Progenitor cell of endocrine pancreas (in vitro differentiated cells): ENCODE measurements around the gene TNKS1BP1. TPM values are rescaled to one million over a fixed set of nuclear protein-coding genes. Genes with fewer than 3 reads are reported as not detected.

Source experiments
- DNase-seq: peaks from one replicate; pipeline ENCODE4 v3.0.0; 2021; ENCODE audit warnings: low spot score; ENCODE audit not compliant: unreplicated experiment
- H3K27ac Mint-ChIP-seq: 2 replicates; pipeline ENCODE4 v1.8.0; 2021; ENCODE audit warnings: mild to moderate bottlenecking, moderate library complexity, mixed read lengths
- H3K27me3 Mint-ChIP-seq: 2 replicates; pipeline ENCODE4 v1.8.0; 2021; ENCODE audit warnings: mixed read lengths
- H3K36me3 Mint-ChIP-seq: 2 replicates; pipeline ENCODE4 v1.8.0; 2022; ENCODE audit warnings: mixed read lengths; ENCODE audit not compliant: insufficient read depth
- H3K4me1 Mint-ChIP-seq: 2 replicates; pipeline ENCODE4 v1.8.0; 2021; ENCODE audit warnings: low read depth, mixed read lengths
- H3K4me3 Mint-ChIP-seq: 2 replicates; pipeline ENCODE4 v1.8.0; 2021; ENCODE audit warnings: low read depth, mild to moderate bottlenecking, moderate library complexity, mixed read lengths
- H3K9me3 Mint-ChIP-seq: 2 replicates; pipeline ENCODE4 v1.8.0; 2021; ENCODE audit warnings: low read depth, mixed read lengths
- CTCF ChIP-seq: fragments of 200-600 bp; sonication (generic); IDR thresholded peaks from one replicate; pipeline ENCODE4 v1.5.0; 2021; ENCODE audit warnings: antibody characterized with exemption, mild to moderate bottlenecking; ENCODE audit not compliant: unreplicated experiment
- total RNA-seq: library from RNA; stranded (reverse); gene quantifications from 2 replicates; pipeline ENCODE4 v1.2.1, GENCODE V29; 2021

TNKS1BP1 gene
- total RNA-seq, 1 donor from 2014 or later, result 108 TPM

DNA sequence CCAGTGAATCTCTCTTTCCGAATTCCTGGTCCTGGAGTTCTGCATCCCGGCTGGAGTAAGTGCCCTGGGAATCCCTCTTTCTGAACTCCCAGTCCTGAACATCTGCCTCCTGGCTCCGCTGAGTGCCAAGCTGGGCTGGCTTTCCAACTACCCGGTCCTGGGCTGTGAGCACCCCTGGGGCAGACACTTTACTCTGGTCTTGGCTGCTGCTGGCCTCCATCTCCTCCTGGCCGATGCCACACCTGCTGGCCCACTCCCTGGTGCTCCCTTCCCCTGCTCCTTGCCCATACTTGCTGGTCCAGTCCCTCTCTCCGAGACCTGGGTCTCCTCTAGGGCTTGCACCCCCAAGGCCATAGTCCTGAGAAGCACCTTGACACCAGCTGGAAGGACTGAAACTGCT is 14.7 kb downstream of the TNKS1BP1 start:
- Mint-ChIP-seq H3K4me1 (peaks cover 20% of the 10 kb centered on the region), H3K36me3 (peaks cover 27% of the 10 kb centered on the region), H3K9me3 (no peaks in the 10 kb centered on the region), H3K27ac (no peak overlapping the region), H3K4me3 (no peak overlapping the region), H3K27me3 (no peaks in the 10 kb centered on the region)
- DNase-seq, result no peak
- TF ChIP-seq CTCF, result no peak

GRCh38 chr11:57309106-57310059 is 15.4 kb downstream of the TNKS1BP1 start:
- no peak for TF ChIP-seq CTCF
- Mint-ChIP-seq H3K27me3 (no peaks in the 10 kb centered on the region), H3K27ac (no peak overlapping the region), H3K4me1 (peaks cover 22% of the 10 kb centered on the region), H3K4me3 (no peak overlapping the region), H3K9me3 (no peaks in the 10 kb centered on the region), H3K36me3 (peaks cover 27% of the 10 kb centered on the region)
- no peak for DNase-seq

GRCh38 chr11:57308426-57309060 is 16.2 kb downstream of the TNKS1BP1 start:
- TF ChIP-seq CTCF, result no peak
- Mint-ChIP-seq H3K27ac (peak overlapping the region; percentile 24), H3K27me3 (no peaks in the 10 kb centered on the region), H3K4me1 (peaks cover 30% of the 10 kb centered on the region), H3K9me3 (no peaks in the 10 kb centered on the region), H3K36me3 (peaks cover 27% of the 10 kb centered on the region), H3K4me3 (no peak overlapping the region)
- DNase-seq, result no peak

DNA sequence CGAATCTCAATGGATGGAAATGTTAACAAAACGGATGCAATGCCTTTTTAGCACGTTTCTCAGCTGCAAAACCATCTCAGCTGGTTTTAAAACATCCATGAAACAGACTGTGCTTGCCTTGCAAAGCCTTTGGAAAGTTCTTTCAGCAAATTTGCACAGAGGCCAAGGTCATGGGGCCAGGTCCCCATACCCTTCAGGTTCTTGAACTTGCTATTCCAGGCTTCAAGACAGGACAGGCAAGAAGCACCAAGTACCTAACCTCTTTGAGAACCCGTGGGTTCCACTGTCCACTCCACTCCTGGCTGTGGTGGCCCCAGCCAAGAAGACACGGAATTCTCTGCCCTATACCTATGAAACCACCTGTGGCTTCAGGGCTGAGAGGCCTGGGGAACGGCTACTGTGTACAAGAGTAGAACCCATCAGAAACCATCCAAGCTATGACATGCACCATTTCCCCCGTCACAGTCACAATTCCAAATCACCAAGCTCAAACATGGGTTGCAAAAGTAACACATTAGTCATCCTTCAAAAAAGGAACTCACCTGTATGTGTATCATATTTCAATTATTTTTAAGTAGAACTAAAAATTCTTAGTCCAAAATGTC is 17.0 kb downstream of the TNKS1BP1 start:
- no peaks in the 10 kb centered on the region for H3K27me3 Mint-ChIP-seq
- no peak for DNase-seq
- H3K36me3 Mint-ChIP-seq, result peaks cover 31% of the 10 kb centered on the region
- H3K4me1 Mint-ChIP-seq, result peaks cover 35% of the 10 kb centered on the region
- no peak overlapping the region for H3K4me3 Mint-ChIP-seq
- no peaks in the 10 kb centered on the region for H3K9me3 Mint-ChIP-seq
- H3K27ac Mint-ChIP-seq, result no peak overlapping the region
- no peak for TF ChIP-seq CTCF

DNA sequence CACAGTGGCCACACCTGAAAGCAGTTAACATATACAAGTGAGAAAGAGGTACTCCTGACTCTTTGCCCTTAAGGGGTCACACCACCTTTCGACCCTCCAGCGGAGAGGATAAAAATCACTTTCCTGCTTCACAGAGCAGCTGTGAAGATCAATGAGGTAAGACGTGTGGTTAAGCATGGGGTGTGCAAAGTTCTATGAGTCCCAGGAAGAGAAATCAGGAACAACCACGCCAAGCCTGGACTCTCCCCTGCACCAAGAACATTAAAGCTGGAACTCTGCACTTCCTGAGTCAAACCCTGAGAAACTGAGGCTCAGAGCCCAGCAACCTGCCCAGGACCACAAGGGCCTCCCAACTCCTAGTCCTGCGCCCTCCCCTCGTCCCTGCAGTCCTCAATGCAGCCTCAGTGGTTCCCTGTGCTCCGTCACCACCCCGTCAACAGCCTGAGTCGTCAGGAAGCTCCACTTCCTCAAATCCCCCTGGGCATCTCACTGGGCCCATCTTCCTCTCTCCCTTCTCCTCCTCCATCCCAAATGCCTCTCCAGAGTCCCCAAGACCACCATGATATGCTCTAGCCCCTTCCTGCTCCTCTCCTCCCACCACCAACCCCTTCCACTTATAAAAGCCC is 17.7 kb downstream of the TNKS1BP1 start:
- no peak overlapping the region for H3K27ac Mint-ChIP-seq
- no peak for TF ChIP-seq CTCF
- H3K4me3 Mint-ChIP-seq, result no peak overlapping the region
- no peak for DNase-seq
- H3K9me3 Mint-ChIP-seq, result no peaks in the 10 kb centered on the region
- H3K4me1 Mint-ChIP-seq, result peaks cover 31% of the 10 kb centered on the region
- peaks cover 31% of the 10 kb centered on the region for H3K36me3 Mint-ChIP-seq
- no peaks in the 10 kb centered on the region for H3K27me3 Mint-ChIP-seq
